ENCODE data around the gene EEF2K.

EEF2K gene

GRCh38 chr16:22266546-22266945 is 60.5 kb downstream of the EEF2K start:
- no peak for TF ChIP-seq CTCF (IDR thresholded peaks at IDR 0.05)

- no peak for TF ChIP-seq CTCF (IDR thresholded peaks at IDR 0.05)
Measured at GRCh38 chr16:22267764-22268163, 61.7 kb downstream of the EEF2K start.

- no peak for TF ChIP-seq CTCF (IDR thresholded peaks at IDR 0.05)
Measured at GRCh38 chr16:22270525-22270924, 64.4 kb downstream of the EEF2K start.

GRCh38 chr16:22272870-22273650 is 67.0 kb downstream of the EEF2K start:
- TF ChIP-seq CTCF (IDR thresholded peaks at IDR 0.05): no peak

GRCh38 chr16:22274916-22275315 is 68.8 kb downstream of the EEF2K start:
- TF ChIP-seq CTCF (IDR thresholded peaks at IDR 0.05): no peak

GRCh38 chr16:22278441-22279230 is 72.6 kb downstream of the EEF2K start:
- TF ChIP-seq CTCF (IDR thresholded peaks at IDR 0.05): no peak

- no peak for TF ChIP-seq CTCF (IDR thresholded peaks at IDR 0.05)
Measured at GRCh38 chr16:22282254-22282892, 76.3 kb downstream of the EEF2K start.
